K562 (cell line): ENCODE data around the gene EFEMP2. TPM values are rescaled to one million over a fixed set of nuclear protein-coding genes. Genes with fewer than 3 reads are reported as not detected.
A peak's percentile ranks its signal among the peaks of the same experiment; 100 is the strongest.

Experiments used
- ARNT ChIP-seq, 2 experiments: fragments of 450-650 bp; IDR thresholded peaks; 2 replicates each; pipeline ENCODE4 v1.6.1; 2016; ENCODE audit warnings: mild to moderate bottlenecking in 1 of 2
- CAMTA2 ChIP-seq: fragments of 250-450 bp; sonication (Bioruptor Pico); conservative IDR thresholded peaks from 2 replicates; pipeline ENCODE4 v1.5.1; 2022
- DIDO1 ChIP-seq: fragments of 450-650 bp; IDR thresholded peaks from 2 replicates; pipeline ENCODE4 v1.6.1; 2016; ENCODE audit warnings: low read depth, missing biosample characterization, missing genetic modification characterization
- E2F4 ChIP-seq: sonication (generic); formaldehyde crosslinking; IDR thresholded peaks from 2 replicates; pipeline ENCODE4 v1.8.0; 2022; ENCODE audit warnings: mild to moderate bottlenecking, low read depth, missing genetic modification reagents
- ETV1 ChIP-seq: fragments of 450-650 bp; conservative IDR thresholded peaks from 2 replicates; pipeline ENCODE4 v1.6.1; 2016; ENCODE audit warnings: missing genetic modification characterization, control low read depth, low read depth, missing compliant biosample characterization
- FOXO4 ChIP-seq: fragments of 450-650 bp; formaldehyde crosslinking; IDR thresholded peaks from 2 replicates; pipeline ENCODE4 v1.4.0; 2020; ENCODE audit warnings: mild to moderate bottlenecking, moderate library complexity
- FOXP1 ChIP-seq: sonication (generic); formaldehyde crosslinking; IDR thresholded peaks from 2 replicates; pipeline ENCODE4 v1.8.0; 2022; ENCODE audit warnings: mild to moderate bottlenecking, missing genetic modification reagents
- HDAC2 ChIP-seq: fragments of 450-650 bp; IDR thresholded peaks from 2 replicates; pipeline ENCODE4 v1.6.1; 2016; ENCODE audit warnings: mild to moderate bottlenecking
- LCOR ChIP-seq: sonication (generic); formaldehyde crosslinking; IDR thresholded peaks from 2 replicates; pipeline ENCODE4 v1.8.0; 2022; ENCODE audit warnings: mild to moderate bottlenecking, missing genetic modification reagents
- SMARCA5 ChIP-seq: fragments of 450-650 bp; IDR thresholded peaks from 2 replicates; pipeline ENCODE4 v1.6.1; 2016
- SNAPC5 ChIP-seq: fragments of 250-450 bp; sonication (Bioruptor Pico); IDR thresholded peaks from 2 replicates; pipeline ENCODE4 v1.8.0; 2021; ENCODE audit warnings: moderate library complexity, mild to moderate bottlenecking, inconsistent platforms
- SRSF3 ChIP-seq: fragments of 200-400 bp; formaldehyde crosslinking; IDR thresholded peaks from 2 replicates; pipeline ENCODE4 v1.6.1; 2016; ENCODE audit warnings: mild to moderate bottlenecking, low read length, moderate library complexity; ENCODE audit not compliant: insufficient read depth
- YY1 ChIP-seq, 3 experiments: IDR thresholded peaks; 2 replicates each; pipeline ENCODE4 v1.6.1; 2011; ENCODE audit warnings: low read length in 2 of 3, mild to moderate bottlenecking in 2 of 3, moderate library complexity in 2 of 3, borderline replicate concordance in 1 of 3, control low read depth in 1 of 3, low read depth in 1 of 3; ENCODE audit not compliant: insufficient read depth in 3 of 3, insufficient replicate concordance in 2 of 3, control insufficient read depth in 1 of 3, insufficient read length in 1 of 3; ENCODE audit errors: extremely low read depth in 1 of 3
- ZBTB49 ChIP-seq: sonication (generic); formaldehyde crosslinking; IDR thresholded peaks from 2 replicates; pipeline ENCODE4 v1.8.0; 2022; ENCODE audit warnings: missing genetic modification reagents, mild to moderate bottlenecking, borderline replicate concordance
- ZC3H11A ChIP-seq: IDR thresholded peaks from 2 replicates; pipeline ENCODE4 v1.6.1; 2012; ENCODE audit warnings: low read depth, low read length, improper control_type of control experiment
- ZNF217 ChIP-seq: sonication (generic); formaldehyde crosslinking; IDR thresholded peaks from 2 replicates; pipeline ENCODE4 v1.8.0; 2022; ENCODE audit warnings: mild to moderate bottlenecking, missing genetic modification reagents
- ZNF316 ChIP-seq: fragments of 450-650 bp; IDR thresholded peaks from 2 replicates; pipeline ENCODE4 v1.6.1; 2016
- ZNF507 ChIP-seq: conservative IDR thresholded peaks from 2 replicates; pipeline ENCODE4 v1.6.1; 2017; ENCODE audit warnings: missing genetic modification characterization, missing compliant biosample characterization
- ZNF668 ChIP-seq: fragments of 250-450 bp; sonication (Bioruptor Pico); IDR thresholded peaks from 2 replicates; pipeline ENCODE4 v1.8.0; 2022; ENCODE audit warnings: mild to moderate bottlenecking, inconsistent platforms
- ZNF780A ChIP-seq: fragments of 250-450 bp; sonication (Bioruptor Pico); IDR thresholded peaks from 2 replicates; pipeline ENCODE4 v1.5.0; 2021; ENCODE audit warnings: mild to moderate bottlenecking
- polyA plus RNA-seq, 8 experiments: library from polyadenylated mRNA; depleted of rRNA in 4 of 8; stranded (reverse) in 5 of 8; unstranded in 3 of 8; fragments of >200 nt; fragmentation: Nextera tagmentation in 2 of 8; fragmentation: Illumina TruSeq in 1 of 8; extraction: Ambion mirVana in 2 of 8; extraction: Trizol in 1 of 8; gene quantifications; 2 replicates each; pipeline versions ENCODE4 v1.2.1 to v1.2.3, GENCODE V29; 2011 to 2014; ENCODE audit warnings: inconsistent platforms in 1 of 8, missing spikeins in 1 of 8
- total RNA-seq, 7 experiments: library from RNA; depleted of rRNA in 6 of 7; stranded (reverse); fragments of >200 nt in 6 of 7; fragmentation: Illumina TruSeq in 2 of 7; extraction: Trizol in 2 of 7; gene quantifications; 2 replicates each; pipeline versions ENCODE4 v1.2.1 to v1.2.3, GENCODE V29; 2011 to 2021; ENCODE audit warnings: low replicate concordance in 1 of 7

Gene EFEMP2
- total and polyA plus RNA-seq, 9 of the 15 experiments (the other 6 are each of a cell fraction or from before 2014, with no cell fraction given), result 0.07 to 2.9 (median 0.69) TPM; not detected in 1

GRCh38 chr11:65860278-65861164 is 12.1 kb downstream of the EFEMP2 start, which contains the start of gene MUS81 (continued):
- no peak for TF ChIP-seq FOXO4 (CRISPR knock-in tag)
- TF ChIP-seq YY1 (IDR thresholded peaks at IDR 0.05; ENCODE audit: borderline replicate concordance in 1 of 3, control insufficient read depth in 1 of 3, extremely low read depth in 1 of 3, insufficient read depth in 3 of 3, insufficient read length in 1 of 3, insufficient replicate concordance in 2 of 3, low read depth in 1 of 3, low read length in 2 of 3), result peak; percentile 35 to 93 (median 80)
- TF ChIP-seq ZC3H11A, result no peak
- no peak for TF ChIP-seq ZNF507 (tag)
- TF ChIP-seq ZNF668 (CRISPR knock-in tag), result no peak
- TF ChIP-seq ZNF316, result no peak
- no peak for TF ChIP-seq ZNF217 (CRISPR knock-in tag)
- no peak for TF ChIP-seq ZNF780A
- TF ChIP-seq LCOR (CRISPR knock-in tag), result peak; percentile 20; the same call in 1 of the 2 replicates
- TF ChIP-seq ARNT (IDR thresholded peaks at IDR 0.05), result peak in 1 of 2 experiments; percentile 62; a peak in 2 of 4 replicates
- no peak for TF ChIP-seq CAMTA2
- no peak for TF ChIP-seq E2F4
- peak; percentile 74 for TF ChIP-seq ETV1 (tag)
- no peak; the same call in 1 of the 2 replicates for TF ChIP-seq DIDO1 (tag)
- 0 out of 2 replicates have a peak, but pooled peaks have one; percentile 72 for TF ChIP-seq ZBTB49 (CRISPR knock-in tag)
- TF ChIP-seq HDAC2, result peak; percentile 66
- no peak for TF ChIP-seq FOXP1
- no peak; the same call in 1 of the 2 replicates for TF ChIP-seq SMARCA5
- no peak for TF ChIP-seq SNAPC5 (CRISPR knock-in tag)
- no peak; the same call in 1 of the 2 replicates for TF ChIP-seq SRSF3
